ENCODE data around the gene ENG.

ENG gene

DNA sequence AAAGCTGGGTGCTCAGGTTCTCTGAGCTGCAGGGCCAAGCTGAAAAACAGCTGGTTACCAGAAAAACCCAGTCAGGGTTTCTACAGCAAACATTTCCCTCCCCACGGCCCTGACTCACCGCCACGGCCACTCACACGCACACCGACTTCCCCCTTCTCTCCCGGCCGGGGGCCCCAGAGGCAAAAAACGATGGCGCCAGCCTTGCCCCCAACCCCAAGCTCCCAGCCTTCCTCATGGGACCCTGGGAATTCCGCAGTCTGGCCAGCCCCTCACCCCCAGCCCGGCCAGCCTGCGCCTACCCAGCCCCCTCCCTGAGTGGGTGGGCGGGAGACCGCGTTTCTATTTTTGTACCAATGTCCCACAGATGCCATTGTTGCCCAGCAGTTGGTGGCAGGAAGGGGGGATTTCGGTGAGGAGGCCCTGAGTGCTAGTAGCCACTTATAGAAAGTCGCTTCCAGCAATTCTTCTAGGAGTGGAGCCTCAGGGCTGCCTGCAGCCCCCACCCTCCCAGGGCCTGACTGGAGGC is 18.4 kb downstream of the ENG start:
- H3K27ac ChIP-seq, result no peak overlapping the region
- TF ChIP-seq ZFX (IDR thresholded peaks at IDR 0.05; ENCODE audit: borderline replicate concordance) (no peak), CTCF (IDR thresholded peaks at IDR 0.05) (no peak)

GRCh38 chr9:127833555-127833954 is 20.9 kb downstream of the ENG start:
- TF ChIP-seq CTCF (IDR thresholded peaks at IDR 0.05) (no peak), ZFX (IDR thresholded peaks at IDR 0.05; ENCODE audit: borderline replicate concordance) (no peak)
- no peak overlapping the region for H3K27ac ChIP-seq

GRCh38 chr9:127832248-127832647 is 22.2 kb downstream of the ENG start:
- TF ChIP-seq CTCF (IDR thresholded peaks at IDR 0.05) (no peak), ZFX (IDR thresholded peaks at IDR 0.05; ENCODE audit: borderline replicate concordance) (no peak)

DNA sequence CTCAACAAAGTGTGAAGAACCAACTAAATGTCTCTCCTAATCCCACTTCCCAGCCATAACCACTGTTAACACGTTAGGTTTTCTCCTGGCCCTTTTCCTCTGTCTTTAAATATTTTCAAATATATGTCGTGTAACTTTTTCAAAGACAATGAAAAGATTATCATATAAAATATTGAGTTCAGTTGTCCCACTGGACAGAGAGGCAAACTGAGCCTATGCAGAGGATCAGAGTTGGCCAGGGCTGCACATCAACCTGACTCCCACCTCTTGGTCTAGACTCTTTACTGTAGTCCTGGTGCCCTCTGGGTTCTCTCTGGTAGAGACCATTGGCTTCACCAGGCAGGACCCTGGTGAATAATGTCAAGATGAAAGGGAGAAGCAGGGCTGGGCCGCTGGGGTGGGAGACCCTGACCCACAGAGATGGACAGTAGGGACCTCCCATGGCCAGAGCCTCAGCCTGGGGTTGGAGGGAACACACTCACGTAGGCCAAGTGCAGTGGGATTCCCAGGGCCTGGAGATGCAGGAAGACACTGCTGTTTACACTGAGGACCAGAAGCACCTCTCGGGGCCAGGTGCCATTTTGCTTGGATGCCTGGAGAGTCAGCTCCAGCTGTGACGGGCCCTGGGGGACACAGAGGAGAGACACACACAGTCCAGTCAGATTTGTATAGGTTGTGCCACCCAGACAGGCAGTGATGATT is 25.1 kb downstream of the ENG start:
- TF ChIP-seq ZFX (IDR thresholded peaks at IDR 0.05; ENCODE audit: borderline replicate concordance) (no peak), CTCF (IDR thresholded peaks at IDR 0.05) (no peak)
- no peak overlapping the region for H3K27ac ChIP-seq

More at GRCh38 chr9:127832248-127832647, 22.2 kb downstream of the ENG start:
- no peak overlapping the region for H3K27ac ChIP-seq

GRCh38 chr9:127828262-127829031 is 26.0 kb downstream of the ENG start:
- H3K27ac ChIP-seq, result no peak overlapping the region
- no peak for TF ChIP-seq ZFX (IDR thresholded peaks at IDR 0.05; ENCODE audit: borderline replicate concordance)
- TF ChIP-seq CTCF (IDR thresholded peaks at IDR 0.05), result peak; percentile 29

DNA sequence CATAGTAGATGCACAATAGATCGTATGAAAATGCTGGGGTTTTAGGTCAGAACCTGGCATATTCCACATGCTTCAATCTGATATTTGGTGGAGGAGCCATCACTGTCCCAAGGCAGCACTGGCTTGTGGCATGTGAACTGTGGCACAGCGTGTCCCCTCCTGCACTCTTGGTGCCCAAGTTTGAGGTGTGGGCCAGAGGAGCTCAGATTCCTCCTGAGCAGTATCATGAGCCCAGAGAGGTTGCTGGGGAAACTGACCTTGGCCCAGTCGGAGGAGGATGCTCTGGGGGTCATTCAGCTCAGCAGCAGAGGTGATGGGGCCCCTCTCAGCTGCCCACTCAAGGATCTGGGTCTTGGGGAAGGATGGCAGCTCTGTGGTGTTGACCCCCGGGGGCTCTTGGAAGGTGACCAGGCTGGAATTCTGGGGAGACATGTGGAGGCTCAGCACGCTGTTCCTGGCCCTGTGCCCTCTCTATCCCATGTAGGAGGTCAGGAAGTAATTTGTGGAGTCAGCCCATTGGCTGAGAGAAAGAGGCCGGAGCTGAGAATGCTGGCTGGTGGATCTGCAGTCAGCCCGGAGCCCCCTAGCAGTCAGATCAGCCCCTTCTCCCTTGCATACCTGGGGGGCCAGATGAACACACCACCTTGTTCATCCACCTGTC is 28.1 kb downstream of the ENG start:
- no peak for TF ChIP-seq CTCF (IDR thresholded peaks at IDR 0.05)
- no peak for TF ChIP-seq ZFX (IDR thresholded peaks at IDR 0.05; ENCODE audit: borderline replicate concordance)
- no peak overlapping the region for H3K27ac ChIP-seq
